HepG2 (cell line): ENCODE data around the gene EEA1.

ENCODE experiments used
- CTCF ChIP-seq: sonication (generic); formaldehyde crosslinking; IDR thresholded peaks from 2 replicates; pipeline ENCODE4 v1.5.0; 2020; ENCODE audit warnings: mild to moderate bottlenecking, missing genetic modification reagents, moderate library complexity
- GATAD2A ChIP-seq: IDR thresholded peaks from 2 replicates; pipeline ENCODE4 v1.6.1; 2016
- POLR2AphosphoS5 ChIP-seq: IDR thresholded peaks from 2 replicates; pipeline ENCODE4 v1.6.1; 2012; ENCODE audit warnings: low read depth, low read length
- SMC3 ChIP-seq: IDR thresholded peaks from 2 replicates; pipeline ENCODE4 v1.6.1; 2011; ENCODE audit warnings: low read length, improper control_type of control experiment
- YY1 ChIP-seq: IDR thresholded peaks from 2 replicates; pipeline ENCODE4 v1.6.1; 2011; ENCODE audit warnings: low read length, low read depth, moderate library complexity, mild to moderate bottlenecking; ENCODE audit not compliant: insufficient read depth, insufficient replicate concordance
- ZNF644 ChIP-seq: IDR thresholded peaks from 2 replicates; pipeline ENCODE4 v1.6.1; 2016; ENCODE audit warnings: low read depth
- TF ChIP-seq, protein P1 (sequence below): IDR thresholded peaks from 2 replicates; pipeline ENCODE4 v1.6.1; 2016; ENCODE audit warnings: missing compliant biosample characterization, missing genetic modification reagents, borderline replicate concordance
- TF ChIP-seq, protein P2 (sequence below): IDR thresholded peaks from 2 replicates; pipeline ENCODE4 v1.6.1; 2016; ENCODE audit warnings: mild to moderate bottlenecking

GRCh38 chr12:92762773-92763172, 166.3 kb downstream of the EEA1 start:
- TF ChIP-seq GATAD2A (CRISPR knock-in tag) (no peak), SMC3 (no peak), CTCF (CRISPR knock-in tag) (no peak), YY1 (no peak), POLR2AphosphoS5 (no peak), ZNF644 (CRISPR knock-in tag) (no peak)
- TF ChIP-seq, protein P1, sequence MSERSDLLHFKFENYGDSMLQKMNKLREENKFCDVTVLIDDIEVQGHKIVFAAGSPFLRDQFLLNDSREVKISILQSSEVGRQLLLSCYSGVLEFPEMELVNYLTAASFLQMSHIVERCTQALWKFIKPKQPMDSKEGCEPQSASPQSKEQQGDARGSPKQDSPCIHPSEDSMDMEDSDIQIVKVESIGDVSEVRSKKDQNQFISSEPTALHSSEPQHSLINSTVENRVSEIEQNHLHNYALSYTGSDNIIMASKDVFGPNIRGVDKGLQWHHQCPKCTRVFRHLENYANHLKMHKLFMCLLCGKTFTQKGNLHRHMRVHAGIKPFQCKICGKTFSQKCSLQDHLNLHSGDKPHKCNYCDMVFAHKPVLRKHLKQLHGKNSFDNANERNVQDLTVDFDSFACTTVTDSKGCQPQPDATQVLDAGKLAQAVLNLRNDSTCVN (CRISPR knock-in tag), result no peak
- TF ChIP-seq, protein P2, sequence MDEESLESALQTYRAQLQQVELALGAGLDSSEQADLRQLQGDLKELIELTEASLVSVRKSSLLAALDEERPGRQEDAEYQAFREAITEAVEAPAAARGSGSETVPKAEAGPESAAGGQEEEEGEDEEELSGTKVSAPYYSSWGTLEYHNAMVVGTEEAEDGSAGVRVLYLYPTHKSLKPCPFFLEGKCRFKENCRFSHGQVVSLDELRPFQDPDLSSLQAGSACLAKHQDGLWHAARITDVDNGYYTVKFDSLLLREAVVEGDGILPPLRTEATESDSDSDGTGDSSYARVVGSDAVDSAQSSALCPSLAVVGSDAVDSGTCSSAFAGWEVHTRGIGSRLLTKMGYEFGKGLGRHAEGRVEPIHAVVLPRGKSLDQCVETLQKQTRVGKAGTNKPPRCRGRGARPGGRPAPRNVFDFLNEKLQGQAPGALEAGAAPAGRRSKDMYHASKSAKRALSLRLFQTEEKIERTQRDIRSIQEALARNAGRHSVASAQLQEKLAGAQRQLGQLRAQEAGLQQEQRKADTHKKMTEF (CRISPR knock-in tag), result no peak
